Limb (tissue), 2 donors: Measurements from ENCODE around the gene TANK.
"Not testable (repeated sequence)": the region's sequence is repeated elsewhere in the genome, so short reads cannot be mapped to it uniquely, and the experiment has no call there.

Source experiments
- DNase-seq, 2 donors: peaks; one replicate each; pipeline ENCODE4 v3.0.0-alpha.2; 2016; ENCODE audit errors: extremely low spot score in 2 of 2

Gene TANK

GRCh38 chr2:161132384-161132783, 27.8 kb upstream of the TANK start:
- DNase-seq = not testable (repeated sequence)

DNA sequence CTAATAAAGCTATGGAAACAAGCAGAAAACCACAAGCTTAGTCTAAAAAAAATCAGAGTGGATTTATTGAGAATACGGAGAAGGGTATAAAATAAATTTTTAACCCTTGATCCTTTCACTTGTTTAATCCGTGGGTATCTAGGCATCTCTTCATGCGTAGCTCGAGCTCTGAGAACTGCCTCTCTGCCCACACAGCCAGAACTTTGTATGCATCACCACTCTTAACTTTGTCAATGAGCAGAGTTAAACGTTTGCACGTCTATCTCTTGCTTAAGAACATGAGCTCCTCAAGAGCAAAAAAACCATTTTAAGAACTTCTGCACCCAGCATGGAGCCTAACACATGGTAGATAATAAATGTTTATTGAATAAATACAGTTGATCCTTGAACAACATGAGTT, 26.9 kb upstream of the TANK start:
- DNase-seq = no peak

DNA sequence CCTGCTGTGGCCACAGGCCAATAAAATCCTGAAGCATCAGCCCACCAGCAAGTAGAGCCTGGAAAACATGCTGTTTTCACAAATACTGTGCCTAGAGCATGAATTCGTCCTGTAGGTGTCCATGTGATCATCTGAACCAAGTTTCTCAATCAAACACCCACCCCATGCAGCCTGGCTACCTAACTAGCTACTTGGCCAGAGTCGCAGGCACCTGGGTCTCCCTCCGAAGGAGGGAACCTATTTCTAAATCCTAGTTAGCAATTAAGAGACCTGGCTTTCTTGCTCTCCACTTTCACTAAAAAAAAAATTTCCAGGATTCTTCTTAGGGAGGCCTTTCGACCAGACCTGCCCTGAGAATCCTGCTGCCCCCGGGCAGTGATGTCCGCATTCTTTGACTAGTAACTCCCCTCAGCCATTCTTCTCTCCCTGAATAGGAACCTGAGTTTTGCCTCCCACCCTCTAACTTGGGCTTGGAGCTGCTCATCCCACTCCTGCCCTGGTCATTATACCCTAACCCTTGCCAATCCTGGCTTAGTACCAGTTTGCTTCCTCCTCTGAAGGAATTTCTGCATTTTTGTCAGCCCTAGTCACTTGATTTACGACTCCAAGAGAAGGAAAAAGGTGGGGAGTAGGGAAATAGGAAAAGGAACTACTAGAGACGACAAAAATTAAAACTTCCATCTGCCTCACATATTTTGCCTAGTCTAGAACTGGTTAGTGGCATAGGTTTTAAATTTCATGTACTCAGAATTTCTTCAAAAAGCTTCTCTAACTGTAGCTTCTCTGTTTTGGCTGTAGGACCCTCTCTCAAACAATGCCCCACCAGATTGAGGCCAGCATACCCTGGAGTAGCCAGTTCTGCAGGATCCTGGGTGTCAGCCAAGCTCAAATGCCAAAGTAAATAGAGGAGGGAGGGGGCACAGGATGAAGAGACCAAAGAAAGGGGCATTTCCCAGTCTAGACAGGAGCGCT, 25.4 kb upstream of the TANK start:
- peak; percentile 34 to 63 for DNase-seq

- peak in 1 of 2 donors; percentile 24 for DNase-seq
These were observed 24.2 kb upstream of the TANK start for GRCh38 chr2:161135951-161136593.

- no peak for DNase-seq
These were observed 23.4 kb upstream of the TANK start for GRCh38 chr2:161136696-161137324.

DNA sequence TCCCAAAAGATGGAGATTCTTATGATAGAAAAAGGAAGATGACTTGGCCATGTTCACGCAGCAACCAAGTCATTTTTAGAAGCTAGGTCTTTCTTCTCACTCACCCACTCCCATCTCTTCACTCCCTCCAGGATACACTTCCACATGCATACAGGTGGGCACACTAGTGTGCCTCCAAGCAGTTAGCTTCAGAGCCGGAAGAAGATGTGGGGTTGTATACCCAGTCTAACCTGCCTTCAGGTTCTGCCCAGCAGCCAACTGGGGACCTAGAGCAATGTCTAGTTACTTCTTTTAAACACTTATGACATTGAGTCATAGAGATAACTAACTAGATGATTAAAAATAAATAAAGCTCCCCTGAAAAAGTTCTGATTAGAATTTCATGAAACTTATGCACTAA, 21.8 kb upstream of the TANK start:
- no peak for DNase-seq

DNA sequence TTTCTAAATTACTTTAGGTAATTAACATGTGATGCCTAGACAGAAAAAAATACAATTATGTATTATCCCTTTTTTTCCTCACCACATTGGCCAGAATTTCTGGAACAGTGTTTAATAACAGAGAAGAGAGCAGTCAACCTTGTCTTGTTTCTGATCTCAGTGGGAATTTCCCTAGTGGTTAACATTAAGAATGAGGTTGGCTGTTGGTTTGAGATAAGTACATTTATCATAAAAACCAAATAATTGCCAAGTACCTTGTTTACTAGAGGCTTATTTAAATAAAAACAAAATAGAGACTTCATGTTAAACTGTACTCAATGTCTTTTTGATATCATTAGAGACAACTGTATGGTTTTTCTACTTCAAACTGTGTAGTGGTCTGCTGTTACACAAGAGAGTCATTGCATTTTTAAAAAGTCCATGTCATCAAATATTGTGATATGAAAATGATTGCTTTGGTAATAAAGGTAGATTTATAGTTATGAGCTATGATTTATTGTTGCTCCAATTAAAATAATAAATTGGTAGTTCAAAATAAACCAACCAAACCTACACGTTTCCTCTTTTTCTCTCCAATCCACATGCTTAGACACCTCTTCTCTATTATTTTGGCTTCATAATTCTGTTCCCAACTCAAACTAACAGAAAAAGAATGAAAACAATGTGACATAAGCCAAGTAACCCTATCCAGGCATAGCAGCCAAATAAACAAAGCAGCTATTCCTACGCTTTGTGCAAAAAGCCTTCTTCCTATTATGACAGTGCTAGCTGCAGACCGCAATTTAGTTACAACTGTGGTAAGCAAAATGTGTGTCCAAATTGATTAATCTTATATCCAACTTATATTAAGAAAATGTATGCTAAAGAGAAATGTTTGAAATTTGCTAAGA, 20.9 kb upstream of the TANK start:
- DNase-seq = no peak

DNA sequence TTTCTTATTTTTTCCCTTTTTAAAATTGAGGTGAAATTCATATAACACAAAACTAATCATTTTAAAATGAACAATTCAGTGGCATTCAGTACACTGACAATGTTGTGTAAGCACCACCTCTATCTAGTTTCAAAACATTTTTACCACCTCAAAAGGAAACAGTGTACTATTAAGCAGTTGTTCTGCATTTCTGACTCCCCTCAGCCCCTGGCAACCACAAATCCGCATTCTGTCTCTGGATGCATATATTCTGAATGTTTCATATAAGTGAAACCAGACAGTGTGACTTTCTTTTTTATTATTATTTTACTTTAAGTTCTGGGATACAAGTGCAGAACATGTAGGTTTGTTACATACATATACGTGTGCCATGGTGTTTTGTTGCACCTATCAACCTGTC, 19.2 kb upstream of the TANK start:
- DNase-seq = no peak

GRCh38 chr2:161146209-161146775, 13.9 kb upstream of the TANK start:
- DNase-seq = no peak

GRCh38 chr2:161146996-161147395, 13.2 kb upstream of the TANK start:
- DNase-seq = no peak

- DNase-seq = no peak
These were observed 12.4 kb upstream of the TANK start for GRCh38 chr2:161147856-161148255.

GRCh38 chr2:161150704-161151103, 9.5 kb upstream of the TANK start:
- DNase-seq = no peak

GRCh38 chr2:161152302-161152701, 7.9 kb upstream of the TANK start:
- no peak for DNase-seq

GRCh38 chr2:161158882-161159281, 1.3 kb upstream of the TANK start:
- DNase-seq = no peak

DNA sequence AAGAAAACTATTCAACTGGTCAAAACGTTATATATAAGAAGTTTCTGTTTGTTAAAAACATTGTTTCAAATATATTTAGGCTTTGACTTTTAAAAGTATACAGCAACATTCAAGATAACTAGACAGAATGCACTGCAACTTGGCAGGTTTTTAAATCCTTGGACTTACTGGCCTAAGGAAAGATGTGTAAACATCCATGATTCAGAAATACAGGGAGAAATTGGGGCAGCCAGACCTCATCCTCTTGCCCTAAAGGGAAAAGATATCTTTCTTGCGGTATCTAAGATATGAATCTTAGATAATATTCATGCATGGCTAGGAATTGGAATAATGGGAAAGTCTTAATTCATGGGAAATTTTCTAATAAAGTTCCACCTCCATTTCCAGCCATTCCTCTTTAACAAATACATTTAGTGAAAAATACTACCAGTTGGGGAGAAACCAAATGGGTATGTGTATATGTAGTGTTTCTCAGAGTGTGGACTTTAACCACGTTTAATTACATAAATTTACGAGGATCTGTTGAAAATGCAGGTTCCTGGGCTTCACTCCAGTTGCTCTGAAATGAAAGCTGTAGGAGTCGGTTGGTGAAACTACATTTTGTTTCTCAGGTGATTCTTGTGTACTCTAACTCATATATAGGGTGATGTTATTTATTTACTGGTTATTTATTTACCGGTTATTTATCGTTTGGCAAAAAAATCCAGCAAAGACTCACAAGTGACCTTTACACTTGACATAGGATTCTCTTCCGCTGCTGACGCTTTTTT, 587 bp upstream of the TANK start:
- DNase-seq = no peak

- DNase-seq = no peak
These were observed 962 bp downstream of the TANK start for GRCh38 chr2:161161074-161161706.

GRCh38 chr2:161163440-161163839, 3.2 kb downstream of the TANK start:
- no peak for DNase-seq

DNA sequence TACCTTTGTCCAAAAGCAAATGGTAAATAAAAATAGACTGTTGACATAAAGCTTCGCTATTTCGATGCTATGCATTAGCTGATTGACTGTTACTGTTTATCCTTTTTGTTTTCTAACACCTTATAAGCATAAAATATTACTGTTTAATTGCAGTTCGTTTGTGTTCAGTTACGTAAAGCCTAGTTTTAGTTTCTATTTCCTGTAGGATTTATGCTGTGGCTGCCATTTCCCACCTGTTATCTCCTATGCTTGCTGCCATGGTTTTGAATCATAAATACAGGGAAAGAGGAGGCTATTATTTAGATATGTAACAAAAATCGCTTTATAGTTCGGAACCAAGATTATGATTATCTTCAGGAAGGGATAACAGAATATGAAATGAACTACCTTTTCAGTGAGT, 3.9 kb downstream of the TANK start:
- no peak for DNase-seq

DNA sequence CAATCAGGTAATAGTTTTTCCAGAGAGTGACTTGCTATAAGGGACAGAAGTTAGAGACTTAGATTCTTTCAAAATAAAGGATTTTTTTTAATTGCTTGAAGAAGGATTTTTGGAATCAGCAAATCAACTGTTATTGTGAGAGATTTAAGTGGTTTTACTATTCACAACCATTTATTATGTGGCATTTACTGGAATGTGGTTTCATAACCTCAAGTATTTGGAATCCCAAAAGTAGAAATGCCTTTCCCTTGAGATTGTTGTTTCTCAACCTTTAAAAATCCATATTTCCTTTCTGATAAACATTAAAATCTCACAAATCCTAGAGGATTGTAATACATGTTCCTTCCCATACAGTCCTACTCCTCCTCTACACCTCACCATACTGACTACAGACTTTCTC, 5.0 kb downstream of the TANK start:
- no peak for DNase-seq

- DNase-seq = no peak
These were observed 5.6 kb downstream of the TANK start for GRCh38 chr2:161165811-161166210.
